ENCODE measurements around the gene NECAB3.

NECAB3 gene

GRCh38 chr20:33681728-33682353 lies 7.6 kb upstream of the NECAB3 start:
- Histone ChIP-seq H3K4me1 (ENCODE audit: control insufficient read depth, insufficient read depth, low read length) (peaks cover 5% of the 10 kb centered on the region), H3K9me3 (ENCODE audit: control insufficient read depth, insufficient read depth, low read length) (no peaks in the 10 kb centered on the region), H3K9ac (ENCODE audit: low read depth, low read length) (no peak overlapping the region), H3K27me3 (ENCODE audit: control insufficient read depth, insufficient read depth, low read length) (no peaks in the 10 kb centered on the region), H3K4me3 (ENCODE audit: low read depth, low read length) (no peak overlapping the region), H3K36me3 (ENCODE audit: control insufficient read depth, insufficient read depth, low read length) (peaks cover 27% of the 10 kb centered on the region)

GRCh38 chr20:33681288-33681687 lies 7.1 kb upstream of the NECAB3 start:
- Histone ChIP-seq H3K4me3 (ENCODE audit: low read depth, low read length) (no peak overlapping the region), H3K36me3 (ENCODE audit: control insufficient read depth, insufficient read depth, low read length) (peaks cover 31% of the 10 kb centered on the region), H3K9me3 (ENCODE audit: control insufficient read depth, insufficient read depth, low read length) (no peaks in the 10 kb centered on the region), H3K27me3 (ENCODE audit: control insufficient read depth, insufficient read depth, low read length) (no peaks in the 10 kb centered on the region), H3K9ac (ENCODE audit: low read depth, low read length) (no peak overlapping the region), H3K4me1 (ENCODE audit: control insufficient read depth, insufficient read depth, low read length) (peaks cover 2% of the 10 kb centered on the region)

DNA sequence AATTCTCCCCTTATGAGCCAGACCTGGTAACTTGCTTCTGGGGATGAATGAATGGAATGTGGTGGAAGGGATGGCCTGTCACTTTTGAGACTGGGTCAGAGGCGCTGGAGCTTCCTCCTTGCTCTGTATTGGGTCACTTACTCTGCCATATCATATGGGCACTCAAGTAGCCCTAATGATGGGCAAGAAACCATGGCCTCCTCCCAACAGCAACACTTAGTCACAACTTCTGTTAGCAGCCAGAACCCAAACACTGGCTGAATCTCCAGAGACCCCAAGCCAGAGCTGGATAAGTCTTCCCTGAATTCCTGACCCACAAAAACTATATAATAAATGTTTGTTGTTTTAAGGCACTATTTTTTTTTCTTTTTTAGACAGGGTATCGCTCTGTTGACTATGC lies 6.5 kb upstream of the NECAB3 start:
- Histone ChIP-seq H3K4me3 (ENCODE audit: low read depth, low read length) (no peak overlapping the region), H3K4me1 (ENCODE audit: control insufficient read depth, insufficient read depth, low read length) (peaks cover 2% of the 10 kb centered on the region), H3K27me3 (ENCODE audit: control insufficient read depth, insufficient read depth, low read length) (no peaks in the 10 kb centered on the region), H3K36me3 (ENCODE audit: control insufficient read depth, insufficient read depth, low read length) (peaks cover 31% of the 10 kb centered on the region), H3K9ac (ENCODE audit: low read depth, low read length) (no peak overlapping the region), H3K9me3 (ENCODE audit: control insufficient read depth, insufficient read depth, low read length) (no peaks in the 10 kb centered on the region)

- Histone ChIP-seq H3K9me3 (ENCODE audit: control insufficient read depth, insufficient read depth, low read length) (no peaks in the 10 kb centered on the region), H3K4me3 (ENCODE audit: low read depth, low read length) (no peak overlapping the region), H3K4me1 (ENCODE audit: control insufficient read depth, insufficient read depth, low read length) (peaks cover 2% of the 10 kb centered on the region), H3K27me3 (ENCODE audit: control insufficient read depth, insufficient read depth, low read length) (no peaks in the 10 kb centered on the region), H3K36me3 (ENCODE audit: control insufficient read depth, insufficient read depth, low read length) (peaks cover 31% of the 10 kb centered on the region), H3K9ac (ENCODE audit: low read depth, low read length) (no peak overlapping the region)
These were observed 5.7 kb upstream of the NECAB3 start for GRCh38 chr20:33679758-33680485.

DNA sequence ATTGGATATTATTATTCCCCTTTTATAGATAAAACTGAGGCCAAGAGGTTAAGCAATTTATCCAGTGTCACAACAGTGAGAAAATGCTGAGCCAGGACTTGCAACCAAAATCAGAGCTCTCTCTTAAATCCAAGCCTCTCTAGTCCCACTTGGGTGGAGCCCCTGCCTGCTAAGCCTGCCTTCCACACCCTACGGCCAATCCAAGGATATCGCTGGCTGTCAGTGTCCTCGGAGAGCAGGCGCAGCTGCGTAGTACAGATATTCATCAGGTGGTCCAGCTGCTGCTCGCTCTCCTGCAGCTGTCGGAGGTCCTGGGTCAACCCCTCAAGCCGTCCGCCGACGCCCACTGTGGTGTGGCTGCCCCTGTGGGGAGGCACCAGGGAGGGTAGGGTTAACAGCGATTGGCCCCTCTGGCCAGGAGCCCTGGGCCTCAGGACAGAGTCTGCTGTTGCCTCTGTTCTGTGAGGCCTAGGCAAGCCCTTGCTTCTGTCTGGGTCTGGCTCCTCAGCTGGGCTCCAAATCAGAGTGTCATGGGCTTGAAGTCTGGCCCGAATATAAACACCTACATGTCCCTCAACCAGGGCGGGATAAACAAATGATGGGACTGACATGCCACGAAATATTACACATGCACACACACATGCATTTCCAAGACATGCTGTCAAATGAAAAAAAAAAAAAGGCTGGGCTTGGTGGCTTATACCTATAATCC lies 3.9 kb upstream of the NECAB3 start:
- Histone ChIP-seq H3K9ac (ENCODE audit: low read depth, low read length) (no peak overlapping the region), H3K9me3 (ENCODE audit: control insufficient read depth, insufficient read depth, low read length) (no peaks in the 10 kb centered on the region), H3K4me1 (ENCODE audit: control insufficient read depth, insufficient read depth, low read length) (peaks cover 4% of the 10 kb centered on the region), H3K36me3 (ENCODE audit: control insufficient read depth, insufficient read depth, low read length) (peaks cover 28% of the 10 kb centered on the region), H3K4me3 (ENCODE audit: low read depth, low read length) (no peak overlapping the region), H3K27me3 (ENCODE audit: control insufficient read depth, insufficient read depth, low read length) (no peaks in the 10 kb centered on the region)

DNA sequence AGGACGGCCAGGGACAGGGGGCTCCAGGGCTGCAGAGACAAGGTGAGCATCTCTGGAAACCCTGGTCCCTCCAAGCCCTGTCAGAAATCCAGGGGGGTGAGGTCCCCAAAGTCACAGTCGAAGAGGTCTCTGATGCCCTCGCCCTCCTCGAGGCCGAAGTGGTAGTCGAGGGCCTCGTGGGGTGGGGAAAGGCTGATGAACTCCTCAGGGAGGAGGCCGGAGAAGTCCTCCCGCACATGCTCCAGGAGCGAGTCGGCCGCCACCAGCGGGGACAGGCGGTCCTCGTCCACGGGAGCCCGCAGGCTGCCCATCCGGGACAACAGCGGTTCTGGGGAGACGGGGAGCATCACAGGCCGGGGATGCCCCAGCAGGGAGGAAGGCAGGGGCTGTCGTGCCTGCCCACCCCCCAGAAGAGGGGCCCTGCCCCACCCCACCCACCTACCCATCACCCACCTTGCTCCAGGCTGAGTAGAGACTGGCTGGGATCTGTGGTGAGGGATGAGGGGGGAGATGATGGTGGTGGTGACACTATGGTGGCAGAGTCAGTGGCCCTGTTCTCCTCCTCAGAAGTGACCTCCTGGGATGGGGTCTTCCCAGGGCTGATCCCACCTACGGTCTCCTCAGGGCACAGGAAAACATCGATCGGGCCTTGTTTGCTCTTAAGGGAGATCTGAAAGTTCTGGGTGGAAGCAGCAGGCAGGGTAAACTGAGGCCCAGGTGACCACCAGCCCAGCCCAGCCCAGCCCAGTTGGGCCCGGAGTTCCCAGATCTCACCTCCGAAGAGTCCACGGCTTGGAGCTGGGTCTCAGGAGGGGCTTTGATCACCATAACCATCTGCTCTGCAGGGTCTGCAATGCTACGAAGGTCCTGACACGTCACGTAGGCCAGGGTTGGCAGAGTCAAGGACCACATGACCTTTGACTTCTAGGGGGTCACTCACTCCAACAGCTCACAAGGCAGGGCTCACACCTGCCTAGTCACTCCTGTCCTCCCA lies 2.7 kb upstream of the NECAB3 start:
- Histone ChIP-seq H3K36me3 (ENCODE audit: control insufficient read depth, insufficient read depth, low read length) (peaks cover 28% of the 10 kb centered on the region), H3K4me1 (ENCODE audit: control insufficient read depth, insufficient read depth, low read length) (peaks cover 4% of the 10 kb centered on the region), H3K27me3 (ENCODE audit: control insufficient read depth, insufficient read depth, low read length) (no peaks in the 10 kb centered on the region), H3K4me3 (ENCODE audit: low read depth, low read length) (no peak overlapping the region), H3K9me3 (ENCODE audit: control insufficient read depth, insufficient read depth, low read length) (no peaks in the 10 kb centered on the region), H3K9ac (ENCODE audit: low read depth, low read length) (no peak overlapping the region)

- Histone ChIP-seq H3K9ac (ENCODE audit: low read depth, low read length) (no peak overlapping the region), H3K4me3 (ENCODE audit: low read depth, low read length) (no peak overlapping the region), H3K36me3 (ENCODE audit: control insufficient read depth, insufficient read depth, low read length) (peaks cover 36% of the 10 kb centered on the region), H3K4me1 (ENCODE audit: control insufficient read depth, insufficient read depth, low read length) (peaks cover 4% of the 10 kb centered on the region), H3K9me3 (ENCODE audit: control insufficient read depth, insufficient read depth, low read length) (no peaks in the 10 kb centered on the region), H3K27me3 (ENCODE audit: control insufficient read depth, insufficient read depth, low read length) (no peaks in the 10 kb centered on the region)
These were observed 1.9 kb upstream of the NECAB3 start for GRCh38 chr20:33676121-33676520.

GRCh38 chr20:33675136-33675959 lies 1.1 kb upstream of the NECAB3 start:
- H3K9ac ChIP-seq (ENCODE audit: low read depth, low read length), result no peak overlapping the region
- peaks cover 4% of the 10 kb centered on the region for H3K4me1 ChIP-seq (ENCODE audit: control insufficient read depth, insufficient read depth, low read length)

DNA sequence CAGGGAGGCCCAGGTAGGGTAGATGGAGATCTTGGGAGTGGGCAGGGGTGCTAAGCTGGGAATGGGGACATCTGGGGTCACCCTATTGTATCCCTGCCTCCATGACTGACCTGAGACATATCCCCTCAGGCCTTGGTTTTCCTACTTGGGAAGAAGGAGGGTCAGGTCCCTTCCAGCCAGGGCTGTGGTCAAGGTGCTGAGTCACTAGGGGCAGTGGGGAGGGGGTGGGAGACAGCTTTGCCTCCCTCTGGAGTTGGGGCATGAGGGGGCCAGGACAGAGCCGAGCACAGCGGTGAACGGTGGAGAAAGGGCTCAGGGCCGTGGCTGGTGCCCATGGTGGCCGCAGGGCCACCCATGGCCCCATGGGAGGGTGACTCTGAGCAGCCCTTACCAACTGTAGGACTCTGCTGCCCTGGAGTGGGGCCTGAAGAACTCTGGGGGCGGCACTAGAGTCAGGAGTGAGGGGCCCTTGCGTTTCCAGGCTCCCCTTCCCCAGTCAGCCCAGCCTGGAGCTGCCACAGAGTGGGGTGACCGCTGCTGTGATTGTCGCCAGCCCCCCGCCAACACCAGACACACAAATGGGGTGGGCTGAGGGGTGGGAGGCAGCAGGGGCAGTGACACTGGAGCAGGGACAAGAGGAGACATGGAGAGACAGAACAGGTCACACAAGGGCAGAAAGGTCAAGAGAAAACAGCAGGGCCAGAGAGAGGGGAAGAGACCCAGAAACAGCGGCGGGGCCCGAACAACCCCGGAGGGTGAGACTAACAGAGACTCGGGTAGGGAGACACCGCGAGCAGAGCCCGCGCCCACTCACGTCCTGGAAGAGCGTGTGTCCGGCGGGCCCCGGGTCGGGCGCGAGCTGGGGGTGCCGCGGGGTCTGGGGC lies 576 bp downstream of the NECAB3 start:
- no peaks in the 10 kb centered on the region for H3K27me3 ChIP-seq (ENCODE audit: control insufficient read depth, insufficient read depth, low read length)

More at GRCh38 chr20:33675136-33675959, 1.1 kb upstream of the NECAB3 start:
- peaks cover 37% of the 10 kb centered on the region for H3K36me3 ChIP-seq (ENCODE audit: control insufficient read depth, insufficient read depth, low read length)
- H3K4me3 ChIP-seq (ENCODE audit: low read depth, low read length), result peak overlapping the region; percentile 72
- H3K9me3 ChIP-seq (ENCODE audit: control insufficient read depth, insufficient read depth, low read length), result no peaks in the 10 kb centered on the region
- no peaks in the 10 kb centered on the region for H3K27me3 ChIP-seq (ENCODE audit: control insufficient read depth, insufficient read depth, low read length)

DNA sequence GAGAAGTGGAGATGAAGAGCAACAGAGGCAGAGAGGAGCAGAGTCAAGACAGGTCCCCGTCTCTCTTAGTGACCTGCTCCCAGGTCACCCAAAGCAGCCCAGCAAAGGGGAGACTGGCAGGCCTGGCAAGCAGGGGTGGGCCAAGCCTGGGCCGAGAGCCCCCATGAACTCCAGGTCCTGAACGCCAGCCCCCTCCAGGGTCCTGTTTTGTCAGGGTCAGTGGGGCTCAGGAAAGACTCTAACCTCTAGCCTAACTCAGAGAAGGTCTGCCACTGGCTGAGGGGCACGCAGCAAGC lies 1.2 kb downstream of the NECAB3 start:
- no peaks in the 10 kb centered on the region for H3K9me3 ChIP-seq (ENCODE audit: control insufficient read depth, insufficient read depth, low read length)
- peak overlapping the region; percentile 37 for H3K9ac ChIP-seq (ENCODE audit: low read depth, low read length)
- H3K4me1 ChIP-seq (ENCODE audit: control insufficient read depth, insufficient read depth, low read length), result peaks cover 4% of the 10 kb centered on the region
- no peaks in the 10 kb centered on the region for H3K27me3 ChIP-seq (ENCODE audit: control insufficient read depth, insufficient read depth, low read length)
- H3K36me3 ChIP-seq (ENCODE audit: control insufficient read depth, insufficient read depth, low read length), result peaks cover 22% of the 10 kb centered on the region
- peak overlapping the region; percentile 72 for H3K4me3 ChIP-seq (ENCODE audit: low read depth, low read length)

More for the DNA sequence above, 576 bp downstream of the NECAB3 start:
- Histone ChIP-seq H3K4me3 (ENCODE audit: low read depth, low read length) (peak overlapping the region; percentile 72), H3K36me3 (ENCODE audit: control insufficient read depth, insufficient read depth, low read length) (peaks cover 24% of the 10 kb centered on the region), H3K9me3 (ENCODE audit: control insufficient read depth, insufficient read depth, low read length) (no peaks in the 10 kb centered on the region), H3K9ac (ENCODE audit: low read depth, low read length) (peak overlapping the region; percentile 60), H3K4me1 (ENCODE audit: control insufficient read depth, insufficient read depth, low read length) (peaks cover 4% of the 10 kb centered on the region)
